WTC11 (cell line): ENCODE data around the gene CRYZL1. TPM values are rescaled to one million over a fixed set of nuclear protein-coding genes. Genes with fewer than 3 reads are reported as not detected.

Source experiments
- ATAC-seq: fragments of 200-7000 bp; cut with Tn5 transposase; 2 replicates; pipeline ENCODE4 v1.10.0; 2021; ENCODE audit warnings: mild to moderate bottlenecking, moderate library complexity
- CTCF ChIA-PET: fragments of 300-600 bp; sonication (Branson Sonifier 250); formaldehyde crosslinking; loops from one replicate; lab custom pipeline; 2021; ENCODE audit warnings: antibody characterized with exemption; lab: Charles Lee
- POLR2A ChIA-PET: fragments of 350-600 bp; sonication (Branson Sonifier 250); formaldehyde crosslinking; loops from one replicate; lab custom pipeline; 2021; ENCODE audit warnings: antibody characterized with exemption; lab: Charles Lee
- DNase-seq: peaks from one replicate; pipeline ENCODE4 v3.0.0; 2021; ENCODE audit warnings: low spot score
- H3K27ac Mint-ChIP-seq: 2 replicates; pipeline ENCODE4 v1.8.0; 2021; ENCODE audit warnings: mixed read lengths
- H3K27me3 Mint-ChIP-seq: 2 replicates; pipeline ENCODE4 v1.8.0; 2021; ENCODE audit warnings: low read depth, mild to moderate bottlenecking, moderate library complexity, mixed read lengths
- H3K36me3 Mint-ChIP-seq: 2 replicates; pipeline ENCODE4 v1.8.0; 2021; ENCODE audit warnings: mixed read lengths
- H3K4me1 Mint-ChIP-seq: 2 replicates; pipeline ENCODE4 v1.8.0; 2022; ENCODE audit warnings: mixed read lengths
- H3K4me3 Mint-ChIP-seq: 2 replicates; pipeline ENCODE4 v1.8.0; 2021; ENCODE audit warnings: mild to moderate bottlenecking, moderate library complexity, mixed read lengths
- H3K9me3 Mint-ChIP-seq: 2 replicates; pipeline ENCODE4 v1.8.0; 2021; ENCODE audit warnings: mixed read lengths
- GTF2I ChIP-seq: fragments of 250-450 bp; sonication (Bioruptor Pico); conservative IDR thresholded peaks from 2 replicates; pipeline ENCODE4 v1.4.0; 2021; ENCODE audit warnings: mild to moderate bottlenecking
- KAT7 ChIP-seq: sonication (generic); formaldehyde crosslinking; IDR thresholded peaks from 2 replicates; pipeline ENCODE4 v1.8.1; 2023; ENCODE audit warnings: missing genetic modification reagents, mild to moderate bottlenecking, borderline replicate concordance
- SP1 ChIP-seq: sonication (generic); formaldehyde crosslinking; conservative IDR thresholded peaks from 2 replicates; pipeline ENCODE4 v1.8.1; 2022; ENCODE audit warnings: missing genetic modification reagents
- ZBTB21 ChIP-seq: sonication (generic); formaldehyde crosslinking; IDR thresholded peaks from 2 replicates; pipeline ENCODE4 v1.8.1; 2023; ENCODE audit warnings: mild to moderate bottlenecking, missing genetic modification reagents, borderline replicate concordance
- ZNF263 ChIP-seq: sonication (generic); formaldehyde crosslinking; IDR thresholded peaks from 2 replicates; pipeline ENCODE4 v1.8.1; 2022; ENCODE audit warnings: low read depth, mild to moderate bottlenecking, moderate library complexity, missing genetic modification reagents
- ZNF396 ChIP-seq: fragments of 250-450 bp; sonication (Bioruptor Pico); IDR thresholded peaks from 2 replicates; pipeline ENCODE4 v1.8.0; 2021; ENCODE audit warnings: mild to moderate bottlenecking, moderate library complexity, borderline replicate concordance
- total RNA-seq: library from RNA; stranded (reverse); gene quantifications from 3 replicates; pipeline ENCODE4 v1.2.3, GENCODE V29; 2021
- TF ChIP-seq, protein P1 (sequence below): fragments of 200-600 bp; IDR thresholded peaks from 2 replicates; pipeline ENCODE4 v1.8.0; 2022; ENCODE audit warnings: antibody characterized with exemption
- TF ChIP-seq, protein P2 (sequence below): sonication (generic); formaldehyde crosslinking; IDR thresholded peaks from 2 replicates; pipeline ENCODE4 v1.8.0; 2023; ENCODE audit warnings: missing genetic modification reagents, mild to moderate bottlenecking, borderline replicate concordance
- TF ChIP-seq, protein P3 (sequence below): sonication (generic); formaldehyde crosslinking; IDR thresholded peaks from 2 replicates; pipeline ENCODE4 v1.8.1; 2023; ENCODE audit warnings: mild to moderate bottlenecking, missing genetic modification reagents
- TF ChIP-seq, protein P4 (sequence below): fragments of 250-450 bp; sonication (Bioruptor Pico); IDR thresholded peaks from 2 replicates; pipeline ENCODE4 v1.9.0; 2021; ENCODE audit warnings: mild to moderate bottlenecking
- TF ChIP-seq, protein P5 (sequence below): sonication (generic); formaldehyde crosslinking; IDR thresholded peaks from 2 replicates; pipeline ENCODE4 v1.8.0; 2022; ENCODE audit warnings: mild to moderate bottlenecking, missing genetic modification reagents
- TF ChIP-seq, protein P6 (sequence below): fragments of 250-450 bp; sonication (Bioruptor Pico); IDR thresholded peaks from 2 replicates; pipeline ENCODE4 v2.1.2; 2022; ENCODE audit warnings: mild to moderate bottlenecking, moderate library complexity
- TF ChIP-seq, protein P7 (sequence below): sonication (generic); formaldehyde crosslinking; IDR thresholded peaks from 2 replicates; pipeline ENCODE4 v1.8.1; 2022; ENCODE audit warnings: mild to moderate bottlenecking, moderate library complexity, missing genetic modification reagents

CRYZL1 gene
- total RNA-seq, 1 experiment from 2014 or later, result 21.9 TPM

DNA sequence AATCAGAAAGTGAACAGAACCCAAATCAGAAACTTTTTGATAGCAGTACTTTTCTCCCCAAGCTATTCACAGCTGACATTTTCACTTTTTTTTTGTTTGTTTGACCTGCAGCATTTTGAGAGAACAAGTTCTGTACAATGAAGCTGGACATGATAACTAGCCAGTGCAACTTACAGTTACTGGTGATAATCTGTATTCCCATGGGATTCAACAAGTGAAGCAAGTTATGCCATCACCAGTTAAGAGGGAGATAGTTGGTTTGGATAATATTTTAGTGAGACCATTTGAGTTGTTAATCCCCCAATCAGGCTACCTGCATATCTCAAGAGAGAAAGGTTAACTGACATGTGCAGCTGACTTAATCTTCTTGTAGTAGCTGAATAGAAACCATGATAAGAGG lies 80.6 kb downstream of the CRYZL1 start:
- ATAC-seq (no peak), DNase-seq (no peak)
- H3K27ac Mint-ChIP-seq, result peak overlapping the region; percentile 51; the same call in 1 of the 2 replicates
- peaks cover 59% of the 10 kb centered on the region for H3K36me3 Mint-ChIP-seq
- ChIA-PET POLR2A (no interaction called here), CTCF (no interaction called here)
- H3K27me3 Mint-ChIP-seq, result no peaks in the 10 kb centered on the region
- no peaks in the 10 kb centered on the region for H3K4me1 Mint-ChIP-seq
- TF ChIP-seq, protein P1, sequence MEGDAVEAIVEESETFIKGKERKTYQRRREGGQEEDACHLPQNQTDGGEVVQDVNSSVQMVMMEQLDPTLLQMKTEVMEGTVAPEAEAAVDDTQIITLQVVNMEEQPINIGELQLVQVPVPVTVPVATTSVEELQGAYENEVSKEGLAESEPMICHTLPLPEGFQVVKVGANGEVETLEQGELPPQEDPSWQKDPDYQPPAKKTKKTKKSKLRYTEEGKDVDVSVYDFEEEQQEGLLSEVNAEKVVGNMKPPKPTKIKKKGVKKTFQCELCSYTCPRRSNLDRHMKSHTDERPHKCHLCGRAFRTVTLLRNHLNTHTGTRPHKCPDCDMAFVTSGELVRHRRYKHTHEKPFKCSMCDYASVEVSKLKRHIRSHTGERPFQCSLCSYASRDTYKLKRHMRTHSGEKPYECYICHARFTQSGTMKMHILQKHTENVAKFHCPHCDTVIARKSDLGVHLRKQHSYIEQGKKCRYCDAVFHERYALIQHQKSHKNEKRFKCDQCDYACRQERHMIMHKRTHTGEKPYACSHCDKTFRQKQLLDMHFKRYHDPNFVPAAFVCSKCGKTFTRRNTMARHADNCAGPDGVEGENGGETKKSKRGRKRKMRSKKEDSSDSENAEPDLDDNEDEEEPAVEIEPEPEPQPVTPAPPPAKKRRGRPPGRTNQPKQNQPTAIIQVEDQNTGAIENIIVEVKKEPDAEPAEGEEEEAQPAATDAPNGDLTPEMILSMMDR, result no peak
- TF ChIP-seq, protein P2, sequence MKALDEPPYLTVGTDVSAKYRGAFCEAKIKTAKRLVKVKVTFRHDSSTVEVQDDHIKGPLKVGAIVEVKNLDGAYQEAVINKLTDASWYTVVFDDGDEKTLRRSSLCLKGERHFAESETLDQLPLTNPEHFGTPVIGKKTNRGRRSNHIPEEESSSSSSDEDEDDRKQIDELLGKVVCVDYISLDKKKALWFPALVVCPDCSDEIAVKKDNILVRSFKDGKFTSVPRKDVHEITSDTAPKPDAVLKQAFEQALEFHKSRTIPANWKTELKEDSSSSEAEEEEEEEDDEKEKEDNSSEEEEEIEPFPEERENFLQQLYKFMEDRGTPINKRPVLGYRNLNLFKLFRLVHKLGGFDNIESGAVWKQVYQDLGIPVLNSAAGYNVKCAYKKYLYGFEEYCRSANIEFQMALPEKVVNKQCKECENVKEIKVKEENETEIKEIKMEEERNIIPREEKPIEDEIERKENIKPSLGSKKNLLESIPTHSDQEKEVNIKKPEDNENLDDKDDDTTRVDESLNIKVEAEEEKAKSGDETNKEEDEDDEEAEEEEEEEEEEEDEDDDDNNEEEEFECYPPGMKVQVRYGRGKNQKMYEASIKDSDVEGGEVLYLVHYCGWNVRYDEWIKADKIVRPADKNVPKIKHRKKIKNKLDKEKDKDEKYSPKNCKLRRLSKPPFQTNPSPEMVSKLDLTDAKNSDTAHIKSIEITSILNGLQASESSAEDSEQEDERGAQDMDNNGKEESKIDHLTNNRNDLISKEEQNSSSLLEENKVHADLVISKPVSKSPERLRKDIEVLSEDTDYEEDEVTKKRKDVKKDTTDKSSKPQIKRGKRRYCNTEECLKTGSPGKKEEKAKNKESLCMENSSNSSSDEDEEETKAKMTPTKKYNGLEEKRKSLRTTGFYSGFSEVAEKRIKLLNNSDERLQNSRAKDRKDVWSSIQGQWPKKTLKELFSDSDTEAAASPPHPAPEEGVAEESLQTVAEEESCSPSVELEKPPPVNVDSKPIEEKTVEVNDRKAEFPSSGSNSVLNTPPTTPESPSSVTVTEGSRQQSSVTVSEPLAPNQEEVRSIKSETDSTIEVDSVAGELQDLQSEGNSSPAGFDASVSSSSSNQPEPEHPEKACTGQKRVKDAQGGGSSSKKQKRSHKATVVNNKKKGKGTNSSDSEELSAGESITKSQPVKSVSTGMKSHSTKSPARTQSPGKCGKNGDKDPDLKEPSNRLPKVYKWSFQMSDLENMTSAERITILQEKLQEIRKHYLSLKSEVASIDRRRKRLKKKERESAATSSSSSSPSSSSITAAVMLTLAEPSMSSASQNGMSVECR (CRISPR knock-in tag), result no peak
- TF ChIP-seq, protein P3, sequence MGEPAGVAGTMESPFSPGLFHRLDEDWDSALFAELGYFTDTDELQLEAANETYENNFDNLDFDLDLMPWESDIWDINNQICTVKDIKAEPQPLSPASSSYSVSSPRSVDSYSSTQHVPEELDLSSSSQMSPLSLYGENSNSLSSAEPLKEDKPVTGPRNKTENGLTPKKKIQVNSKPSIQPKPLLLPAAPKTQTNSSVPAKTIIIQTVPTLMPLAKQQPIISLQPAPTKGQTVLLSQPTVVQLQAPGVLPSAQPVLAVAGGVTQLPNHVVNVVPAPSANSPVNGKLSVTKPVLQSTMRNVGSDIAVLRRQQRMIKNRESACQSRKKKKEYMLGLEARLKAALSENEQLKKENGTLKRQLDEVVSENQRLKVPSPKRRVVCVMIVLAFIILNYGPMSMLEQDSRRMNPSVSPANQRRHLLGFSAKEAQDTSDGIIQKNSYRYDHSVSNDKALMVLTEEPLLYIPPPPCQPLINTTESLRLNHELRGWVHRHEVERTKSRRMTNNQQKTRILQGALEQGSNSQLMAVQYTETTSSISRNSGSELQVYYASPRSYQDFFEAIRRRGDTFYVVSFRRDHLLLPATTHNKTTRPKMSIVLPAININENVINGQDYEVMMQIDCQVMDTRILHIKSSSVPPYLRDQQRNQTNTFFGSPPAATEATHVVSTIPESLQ (CRISPR knock-in tag), result no peak
- TF ChIP-seq ZNF396 (CRISPR knock-in tag), result no peak
- TF ChIP-seq, protein P4, sequence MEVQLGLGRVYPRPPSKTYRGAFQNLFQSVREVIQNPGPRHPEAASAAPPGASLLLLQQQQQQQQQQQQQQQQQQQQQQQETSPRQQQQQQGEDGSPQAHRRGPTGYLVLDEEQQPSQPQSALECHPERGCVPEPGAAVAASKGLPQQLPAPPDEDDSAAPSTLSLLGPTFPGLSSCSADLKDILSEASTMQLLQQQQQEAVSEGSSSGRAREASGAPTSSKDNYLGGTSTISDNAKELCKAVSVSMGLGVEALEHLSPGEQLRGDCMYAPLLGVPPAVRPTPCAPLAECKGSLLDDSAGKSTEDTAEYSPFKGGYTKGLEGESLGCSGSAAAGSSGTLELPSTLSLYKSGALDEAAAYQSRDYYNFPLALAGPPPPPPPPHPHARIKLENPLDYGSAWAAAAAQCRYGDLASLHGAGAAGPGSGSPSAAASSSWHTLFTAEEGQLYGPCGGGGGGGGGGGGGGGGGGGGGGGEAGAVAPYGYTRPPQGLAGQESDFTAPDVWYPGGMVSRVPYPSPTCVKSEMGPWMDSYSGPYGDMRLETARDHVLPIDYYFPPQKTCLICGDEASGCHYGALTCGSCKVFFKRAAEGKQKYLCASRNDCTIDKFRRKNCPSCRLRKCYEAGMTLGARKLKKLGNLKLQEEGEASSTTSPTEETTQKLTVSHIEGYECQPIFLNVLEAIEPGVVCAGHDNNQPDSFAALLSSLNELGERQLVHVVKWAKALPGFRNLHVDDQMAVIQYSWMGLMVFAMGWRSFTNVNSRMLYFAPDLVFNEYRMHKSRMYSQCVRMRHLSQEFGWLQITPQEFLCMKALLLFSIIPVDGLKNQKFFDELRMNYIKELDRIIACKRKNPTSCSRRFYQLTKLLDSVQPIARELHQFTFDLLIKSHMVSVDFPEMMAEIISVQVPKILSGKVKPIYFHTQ (CRISPR knock-in tag), result no peak
- TF ChIP-seq, protein P5, sequence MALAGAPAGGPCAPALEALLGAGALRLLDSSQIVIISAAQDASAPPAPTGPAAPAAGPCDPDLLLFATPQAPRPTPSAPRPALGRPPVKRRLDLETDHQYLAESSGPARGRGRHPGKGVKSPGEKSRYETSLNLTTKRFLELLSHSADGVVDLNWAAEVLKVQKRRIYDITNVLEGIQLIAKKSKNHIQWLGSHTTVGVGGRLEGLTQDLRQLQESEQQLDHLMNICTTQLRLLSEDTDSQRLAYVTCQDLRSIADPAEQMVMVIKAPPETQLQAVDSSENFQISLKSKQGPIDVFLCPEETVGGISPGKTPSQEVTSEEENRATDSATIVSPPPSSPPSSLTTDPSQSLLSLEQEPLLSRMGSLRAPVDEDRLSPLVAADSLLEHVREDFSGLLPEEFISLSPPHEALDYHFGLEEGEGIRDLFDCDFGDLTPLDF (CRISPR knock-in tag), result no peak
- TF ChIP-seq ZNF263 (CRISPR knock-in tag), result no peak
- TF ChIP-seq GTF2I (CRISPR knock-in tag), result no peak
- TF ChIP-seq, protein P6, sequence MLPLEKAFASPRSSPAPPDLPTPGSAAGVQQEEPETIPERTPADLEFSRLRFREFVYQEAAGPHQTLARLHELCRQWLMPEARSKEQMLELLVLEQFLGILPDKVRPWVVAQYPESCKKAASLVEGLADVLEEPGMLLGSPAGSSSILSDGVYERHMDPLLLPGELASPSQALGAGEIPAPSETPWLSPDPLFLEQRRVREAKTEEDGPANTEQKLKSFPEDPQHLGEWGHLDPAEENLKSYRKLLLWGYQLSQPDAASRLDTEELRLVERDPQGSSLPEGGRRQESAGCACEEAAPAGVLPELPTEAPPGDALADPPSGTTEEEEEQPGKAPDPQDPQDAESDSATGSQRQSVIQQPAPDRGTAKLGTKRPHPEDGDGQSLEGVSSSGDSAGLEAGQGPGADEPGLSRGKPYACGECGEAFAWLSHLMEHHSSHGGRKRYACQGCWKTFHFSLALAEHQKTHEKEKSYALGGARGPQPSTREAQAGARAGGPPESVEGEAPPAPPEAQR (CRISPR knock-in tag), result no peak
- H3K9me3 Mint-ChIP-seq, result no peaks in the 10 kb centered on the region
- no peak overlapping the region for H3K4me3 Mint-ChIP-seq

DNA sequence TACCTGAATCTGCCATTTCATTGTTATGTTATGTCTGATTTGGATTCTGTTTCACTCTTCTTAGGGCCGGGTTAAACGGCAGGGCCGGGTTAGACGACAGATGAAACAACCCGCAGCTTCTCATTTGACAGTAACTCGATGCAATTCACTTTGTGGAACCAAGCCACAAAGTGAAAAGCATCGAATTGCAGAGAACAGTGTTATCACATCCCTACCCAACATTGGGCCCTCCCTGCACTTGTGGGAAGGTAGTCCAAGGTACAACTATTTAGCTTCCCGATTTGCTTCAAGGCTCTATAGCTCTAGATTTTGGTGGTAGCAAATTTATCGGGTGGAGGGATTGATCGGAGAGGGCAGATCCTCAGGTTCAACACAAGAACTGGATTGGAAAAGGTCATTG lies 81.7 kb downstream of the CRYZL1 start:
- Mint-ChIP-seq H3K4me3 (no peak overlapping the region), H3K9me3 (no peaks in the 10 kb centered on the region), H3K36me3 (peaks cover 68% of the 10 kb centered on the region)

More for the DNA sequence above, 81.7 kb downstream of the CRYZL1 start:
- ChIA-PET CTCF (no interaction called here), POLR2A (no interaction called here)
- Mint-ChIP-seq H3K27me3 (no peaks in the 10 kb centered on the region), H3K27ac (no peak overlapping the region), H3K4me1 (no peaks in the 10 kb centered on the region)
- TF ChIP-seq KAT7 (CRISPR knock-in tag) (no peak), ZBTB21 (CRISPR knock-in tag) (no peak), SP1 (no peak)
- TF ChIP-seq, protein P7, sequence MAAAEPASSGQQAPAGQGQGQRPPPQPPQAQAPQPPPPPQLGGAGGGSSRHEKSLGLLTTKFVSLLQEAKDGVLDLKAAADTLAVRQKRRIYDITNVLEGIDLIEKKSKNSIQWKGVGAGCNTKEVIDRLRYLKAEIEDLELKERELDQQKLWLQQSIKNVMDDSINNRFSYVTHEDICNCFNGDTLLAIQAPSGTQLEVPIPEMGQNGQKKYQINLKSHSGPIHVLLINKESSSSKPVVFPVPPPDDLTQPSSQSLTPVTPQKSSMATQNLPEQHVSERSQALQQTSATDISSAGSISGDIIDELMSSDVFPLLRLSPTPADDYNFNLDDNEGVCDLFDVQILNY (CRISPR knock-in tag), result no peak
- ATAC-seq (no peak), DNase-seq (no peak)
